ENCODE measurements around the gene ATP5PF.
"Not testable (repeated sequence)": the region's sequence is repeated elsewhere in the genome, so short reads cannot be mapped to it uniquely, and the experiment has no call there.

The ATP5PF gene

GRCh38 chr21:25742900-25743299, 8.2 kb upstream of the ATP5PF start:
- Mint-ChIP-seq H3K27me3 (no peaks in the 10 kb centered on the region), H3K9me3 (no peaks in the 10 kb centered on the region), H3K4me3 (no peak overlapping the region), H3K27ac (no peak overlapping the region), H3K4me1 (ENCODE audit: low read depth) (peaks cover 15% of the 10 kb centered on the region), H3K36me3 (ENCODE audit: low read depth) (peaks cover 31% of the 10 kb centered on the region)
- intact Hi-C loops (cut with micrococcal nuclease): no loop called here

DNA sequence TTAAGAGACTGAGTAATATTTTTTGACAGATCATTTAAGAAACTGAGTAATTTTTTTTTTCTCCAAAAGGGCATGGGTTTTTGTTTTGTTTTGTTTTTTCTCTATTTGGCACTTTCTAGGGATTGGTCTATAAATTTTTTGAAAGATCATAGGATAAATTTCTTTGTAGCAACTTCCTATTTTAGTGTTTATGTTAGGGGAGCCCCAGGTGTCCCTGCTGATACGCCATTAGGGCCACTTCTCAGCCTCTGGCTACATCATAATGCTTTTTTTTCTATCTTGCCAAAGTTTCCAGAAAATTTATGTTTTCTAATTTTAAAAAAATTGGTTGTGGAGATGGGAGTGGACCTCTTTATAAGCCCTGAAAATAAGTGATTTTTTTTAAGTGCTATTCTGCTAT, 2.7 kb upstream of the ATP5PF start:
- no peak overlapping the region for H3K27ac Mint-ChIP-seq
- H3K36me3 Mint-ChIP-seq (ENCODE audit: low read depth): peaks cover 41% of the 10 kb centered on the region
- intact Hi-C loops (cut with micrococcal nuclease): loop anchor here (10.0 kb wide), 1 partner anchor 427 kb away; no protein-coding TSS in a partner anchor
- no peaks in the 10 kb centered on the region for H3K9me3 Mint-ChIP-seq
- H3K4me1 Mint-ChIP-seq (ENCODE audit: low read depth): peaks cover 31% of the 10 kb centered on the region
- no peak overlapping the region for H3K4me3 Mint-ChIP-seq
- no peaks in the 10 kb centered on the region for H3K27me3 Mint-ChIP-seq

DNA sequence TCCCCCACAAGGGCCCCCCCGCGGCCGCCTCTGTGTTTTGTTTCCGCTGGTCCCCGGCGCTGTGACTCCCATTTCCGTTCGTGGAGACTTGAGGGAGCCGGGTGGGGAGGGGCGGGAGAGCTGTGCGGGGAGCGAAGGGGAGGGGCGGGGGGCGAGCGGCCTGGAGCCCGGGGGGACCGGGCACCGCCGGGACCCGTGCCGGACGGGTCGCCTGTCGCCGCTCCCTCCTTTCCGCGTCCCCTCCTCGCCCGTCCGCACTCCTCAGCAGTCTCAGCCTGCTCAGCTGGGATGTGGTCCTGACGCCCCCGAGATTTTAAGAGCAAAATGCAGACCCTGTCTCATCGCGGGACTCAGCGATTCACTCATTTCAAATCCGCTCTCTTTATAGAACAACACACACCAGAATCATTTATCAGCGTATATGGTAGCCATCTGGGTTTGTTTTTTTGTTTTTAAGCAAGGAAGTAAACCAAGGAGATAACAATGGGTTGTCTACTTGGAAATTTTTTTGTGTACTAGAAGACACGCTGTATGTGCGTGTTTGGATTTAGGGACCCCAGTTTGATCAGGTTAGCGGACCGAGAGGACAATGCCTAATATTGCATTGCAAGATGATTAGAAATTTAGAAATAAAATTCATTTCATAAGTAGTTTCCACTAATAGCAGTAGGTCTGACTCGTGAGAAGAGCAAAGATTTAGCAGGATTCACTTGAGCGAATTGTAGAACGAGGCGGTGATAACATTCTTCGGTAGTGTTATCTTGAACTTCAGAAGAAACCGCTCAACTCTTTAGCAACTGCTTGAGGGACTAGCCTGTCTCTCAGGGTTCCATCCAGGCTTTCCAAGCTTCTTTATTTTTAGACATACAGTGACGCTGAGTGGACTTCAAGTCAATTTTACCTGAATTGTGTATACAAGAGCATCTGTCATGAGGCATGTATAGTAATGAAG, 1.2 kb upstream of the ATP5PF start:
- H3K36me3 Mint-ChIP-seq (ENCODE audit: low read depth): peaks cover 33% of the 10 kb centered on the region
- no peaks in the 10 kb centered on the region for H3K9me3 Mint-ChIP-seq
- H3K27ac Mint-ChIP-seq: peak overlapping the region; percentile 100
- no peaks in the 10 kb centered on the region for H3K27me3 Mint-ChIP-seq
- peak overlapping the region; percentile 96 for H3K4me3 Mint-ChIP-seq
- peaks cover 34% of the 10 kb centered on the region for H3K4me1 Mint-ChIP-seq (ENCODE audit: low read depth)
- intact Hi-C loops (cut with micrococcal nuclease): loop anchor here (2.0 to 10.0 kb wide), 2 partner anchors 279 to 429 kb away; no protein-coding TSS in a partner anchor

GRCh38 chr21:25734654-25734903, 125 bp downstream of the ATP5PF start:
- Mint-ChIP-seq H3K4me1 (ENCODE audit: low read depth) (peaks cover 35% of the 10 kb centered on the region), H3K9me3 (no peaks in the 10 kb centered on the region), H3K27ac (peak overlapping the region; percentile 100), H3K27me3 (no peaks in the 10 kb centered on the region), H3K36me3 (ENCODE audit: low read depth) (peaks cover 43% of the 10 kb centered on the region), H3K4me3 (peak overlapping the region; percentile 96)
- intact Hi-C loops (cut with micrococcal nuclease): loop anchor here (1.0 to 10.0 kb wide), 3 partner anchors 126 to 430 kb away; no protein-coding TSS in a partner anchor

DNA sequence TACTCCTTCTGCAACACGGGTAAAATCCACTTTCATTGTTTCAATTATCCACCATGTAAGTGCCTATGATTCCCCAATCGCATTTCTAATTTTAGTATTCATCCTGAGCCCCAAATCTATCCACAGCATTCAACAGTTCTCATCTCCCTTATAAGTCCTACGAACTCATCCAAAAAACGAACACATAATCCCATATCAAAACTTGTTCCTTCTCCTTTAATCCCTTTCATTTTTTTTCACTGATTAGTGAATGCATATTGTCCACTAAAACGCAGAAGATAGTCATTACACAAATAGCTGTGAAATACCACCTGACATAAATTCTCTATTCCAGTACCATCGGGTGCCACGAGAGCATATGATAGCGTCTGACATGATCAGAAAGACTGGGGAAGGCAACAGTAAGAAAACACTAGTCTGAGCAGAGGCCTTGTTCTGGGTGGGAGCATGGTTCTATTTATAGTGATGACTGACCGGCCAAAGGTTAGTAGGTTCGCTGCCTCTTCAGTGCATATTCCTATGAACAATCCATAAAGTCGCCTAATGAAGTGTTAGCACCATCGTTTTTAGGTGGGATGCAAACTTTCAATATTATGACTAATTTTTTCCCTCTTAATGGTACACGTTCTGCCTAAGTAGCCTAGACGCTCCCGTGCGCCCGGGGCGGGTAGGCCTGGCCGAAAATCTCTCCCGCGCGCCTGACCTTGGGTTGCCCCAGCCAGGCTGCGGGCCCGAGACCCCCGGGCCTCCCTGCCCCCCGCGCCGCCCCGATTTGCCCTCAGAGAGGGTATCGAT, 648 bp downstream of the ATP5PF start:
- Mint-ChIP-seq H3K36me3 (ENCODE audit: low read depth) (peaks cover 43% of the 10 kb centered on the region), H3K27ac (peak overlapping the region; percentile 100), H3K4me3 (peak overlapping the region; percentile 96), H3K27me3 (no peaks in the 10 kb centered on the region), H3K4me1 (ENCODE audit: low read depth) (peaks cover 35% of the 10 kb centered on the region), H3K9me3 (no peaks in the 10 kb centered on the region)
- intact Hi-C loops (cut with micrococcal nuclease): loop anchor here (1.0 to 10.0 kb wide), 3 partner anchors 126 to 431 kb away; no protein-coding TSS in a partner anchor

- no peaks in the 10 kb centered on the region for H3K9me3 Mint-ChIP-seq
- peaks cover 30% of the 10 kb centered on the region for H3K4me1 Mint-ChIP-seq (ENCODE audit: low read depth)
- no peaks in the 10 kb centered on the region for H3K27me3 Mint-ChIP-seq
- no peak overlapping the region for H3K27ac Mint-ChIP-seq
- intact Hi-C loops (cut with micrococcal nuclease): loop anchor here (10.0 kb wide), 1 partner anchor 433 kb away; no protein-coding TSS in a partner anchor
- H3K36me3 Mint-ChIP-seq (ENCODE audit: low read depth): peaks cover 61% of the 10 kb centered on the region
- H3K4me3 Mint-ChIP-seq: no peak overlapping the region
Measured at GRCh38 chr21:25732091-25732760, 2.5 kb downstream of the ATP5PF start.

DNA sequence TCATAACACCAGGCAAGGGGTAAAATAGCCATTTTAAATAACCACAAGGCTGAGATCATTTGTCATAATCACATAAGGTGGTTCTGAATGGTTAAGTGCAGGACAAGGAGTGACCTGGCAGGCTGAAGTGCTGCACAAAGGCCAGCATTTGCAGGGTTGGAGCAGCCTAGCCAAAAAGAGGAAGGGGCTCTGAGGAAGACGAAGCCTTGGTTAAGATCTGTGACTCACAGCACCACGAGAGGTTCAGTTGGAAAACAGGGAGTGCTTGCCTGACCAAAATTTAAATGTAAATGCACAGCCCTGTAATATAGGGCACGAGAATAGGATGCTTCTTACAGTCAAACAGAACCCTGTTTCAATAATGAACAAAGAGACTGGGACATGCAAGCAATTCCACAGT, 12.1 kb downstream of the ATP5PF start:
- H3K4me3 Mint-ChIP-seq: no peak overlapping the region
- H3K9me3 Mint-ChIP-seq: no peaks in the 10 kb centered on the region
- H3K27ac Mint-ChIP-seq: peak overlapping the region; percentile 35
- peaks cover 13% of the 10 kb centered on the region for H3K4me1 Mint-ChIP-seq (ENCODE audit: low read depth)
- intact Hi-C loops (cut with micrococcal nuclease): no loop called here
- H3K36me3 Mint-ChIP-seq (ENCODE audit: low read depth): peaks cover 65% of the 10 kb centered on the region
- H3K27me3 Mint-ChIP-seq: no peaks in the 10 kb centered on the region

GRCh38 chr21:25721987-25722386, 12.7 kb downstream of the ATP5PF start:
- peaks cover 13% of the 10 kb centered on the region for H3K4me1 Mint-ChIP-seq (ENCODE audit: low read depth)
- intact Hi-C loops (cut with micrococcal nuclease): no loop called here
- no peak overlapping the region for H3K4me3 Mint-ChIP-seq
- no peaks in the 10 kb centered on the region for H3K9me3 Mint-ChIP-seq
- peaks cover 61% of the 10 kb centered on the region for H3K36me3 Mint-ChIP-seq (ENCODE audit: low read depth)
- H3K27ac Mint-ChIP-seq: no peak overlapping the region
- H3K27me3 Mint-ChIP-seq: no peaks in the 10 kb centered on the region

DNA sequence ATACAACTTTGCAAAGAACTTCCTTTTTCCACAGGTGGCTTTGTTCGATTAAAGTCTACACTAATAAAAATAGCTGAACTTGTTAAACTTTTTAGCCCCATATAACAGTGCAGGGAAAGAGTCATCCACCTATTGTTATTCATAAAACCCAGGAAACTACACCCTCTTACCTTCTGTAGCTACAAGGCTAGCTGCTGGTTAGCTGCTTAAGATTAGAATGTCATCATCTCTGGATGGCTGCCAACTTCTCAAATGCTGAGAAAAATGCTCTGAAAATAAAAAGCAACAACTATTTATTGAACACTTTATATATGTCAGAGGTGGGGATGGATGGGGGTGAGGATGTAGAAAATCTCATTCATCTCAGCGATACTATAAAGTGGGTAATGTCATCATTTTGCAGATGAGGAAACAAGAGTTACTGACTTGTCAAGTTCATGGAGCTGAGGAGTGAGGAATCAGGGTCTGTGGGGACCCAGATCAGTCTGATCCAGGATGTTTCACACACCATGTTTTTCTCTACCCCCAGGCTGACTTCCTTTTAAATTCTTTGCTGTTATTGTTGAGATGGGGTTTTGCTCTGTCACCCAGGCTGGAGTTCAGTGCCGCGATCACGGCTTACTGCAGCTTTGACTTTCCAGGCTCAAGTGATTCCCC, 17.1 kb downstream of the ATP5PF start:
- Mint-ChIP-seq H3K4me1 (ENCODE audit: low read depth) (peaks cover 4% of the 10 kb centered on the region), H3K27me3 (no peaks in the 10 kb centered on the region), H3K36me3 (ENCODE audit: low read depth) (peaks cover 27% of the 10 kb centered on the region), H3K4me3 (no peak overlapping the region), H3K9me3 (no peaks in the 10 kb centered on the region), H3K27ac (no peak overlapping the region)
- intact Hi-C loops (cut with micrococcal nuclease): no loop called here

GRCh38 chr21:25714066-25714465, 20.6 kb downstream of the ATP5PF start:
- H3K27me3 Mint-ChIP-seq; intact Hi-C loops (cut with micrococcal nuclease); H3K27ac Mint-ChIP-seq; H3K36me3 Mint-ChIP-seq (ENCODE audit: low read depth); H3K9me3 Mint-ChIP-seq; H3K4me1 Mint-ChIP-seq (ENCODE audit: low read depth); H3K4me3 Mint-ChIP-seq: not testable (repeated sequence)

DNA sequence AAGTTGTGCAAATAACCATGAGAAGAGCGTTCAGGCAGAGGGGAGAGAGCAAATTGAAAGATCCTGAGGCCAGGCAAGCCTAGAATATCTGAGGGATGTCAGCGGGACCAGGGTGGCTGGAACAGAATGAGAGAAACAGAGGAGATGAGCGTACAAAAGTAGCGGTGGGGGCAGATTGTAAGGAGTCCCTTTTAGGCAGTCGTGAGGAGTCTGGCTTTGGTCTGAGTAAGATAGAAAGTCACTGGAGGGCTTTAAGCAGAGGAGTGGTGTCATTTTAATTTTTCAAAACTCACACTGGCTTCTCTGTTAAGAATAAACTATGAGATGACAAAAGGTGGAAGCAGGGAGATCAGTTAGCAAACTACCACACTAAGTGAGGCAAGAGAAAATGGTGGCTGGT, 24.2 kb downstream of the ATP5PF start:
- Mint-ChIP-seq H3K27me3 (no peaks in the 10 kb centered on the region), H3K4me3 (no peak overlapping the region), H3K4me1 (ENCODE audit: low read depth) (no peaks in the 10 kb centered on the region), H3K36me3 (ENCODE audit: low read depth) (no peaks in the 10 kb centered on the region), H3K27ac (no peak overlapping the region), H3K9me3 (no peaks in the 10 kb centered on the region)
- intact Hi-C loops (cut with micrococcal nuclease): no loop called here

DNA sequence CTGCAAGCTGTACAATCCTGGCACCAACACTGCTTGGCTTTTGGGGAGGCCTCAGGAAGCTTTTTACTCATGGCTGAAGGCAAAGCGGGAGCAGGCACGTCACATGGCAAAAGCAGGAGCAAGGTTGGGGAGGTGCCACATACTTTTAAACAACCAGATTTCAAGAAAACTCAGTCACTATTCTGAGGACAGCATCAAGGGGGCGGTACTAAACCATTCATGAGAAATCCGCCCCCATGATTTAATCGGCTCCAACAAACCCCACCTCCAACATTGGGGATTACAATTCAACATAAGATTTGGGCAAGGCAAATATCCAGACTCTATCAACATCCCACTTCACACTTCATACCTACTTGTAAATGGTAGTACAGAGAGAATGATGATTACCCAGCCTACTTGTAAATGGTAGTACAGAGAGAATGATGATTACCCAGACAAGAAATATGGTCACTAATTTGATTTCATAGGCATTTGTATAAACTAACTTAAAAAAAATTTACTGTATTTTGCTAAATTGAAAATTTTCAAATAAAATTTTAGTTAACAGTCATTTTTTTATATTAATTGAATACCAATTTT, 24.9 kb downstream of the ATP5PF start:
- intact Hi-C loops (cut with micrococcal nuclease): loop anchor here (2.0 kb wide), 1 partner anchor 289 kb away; no protein-coding TSS in a partner anchor
- H3K9me3 Mint-ChIP-seq: no peaks in the 10 kb centered on the region
- no peaks in the 10 kb centered on the region for H3K27me3 Mint-ChIP-seq

DNA sequence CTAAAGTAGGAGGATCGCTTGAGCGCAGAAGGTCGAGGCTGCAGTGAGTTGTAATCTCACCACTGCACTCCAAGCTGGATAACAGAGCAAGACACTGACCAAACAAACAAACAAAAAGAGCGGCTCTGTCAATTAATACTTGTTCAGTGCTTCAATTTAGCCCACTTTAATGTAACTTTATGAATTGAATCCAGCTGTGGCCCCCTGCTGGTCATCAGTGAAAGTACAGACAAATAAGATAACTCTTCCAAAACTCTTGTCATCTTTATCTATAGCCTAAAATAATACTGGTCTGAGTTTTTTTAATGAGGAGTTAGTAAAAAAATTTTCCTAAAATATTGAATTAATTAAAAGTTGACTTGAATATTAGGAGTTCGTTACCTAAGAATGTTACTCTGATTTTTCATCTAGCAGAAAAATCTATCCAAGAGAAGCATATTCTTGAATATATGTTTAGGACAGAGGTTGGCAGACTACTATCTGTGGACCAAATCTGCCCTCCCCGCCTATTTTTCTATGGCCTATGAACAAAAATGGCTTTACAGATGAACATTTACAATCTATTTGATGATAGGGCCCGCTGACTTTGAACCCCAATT, 26.1 kb downstream of the ATP5PF start:
- H3K27me3 Mint-ChIP-seq: no peaks in the 10 kb centered on the region
- no peak overlapping the region for H3K27ac Mint-ChIP-seq
- H3K4me1 Mint-ChIP-seq (ENCODE audit: low read depth): no peaks in the 10 kb centered on the region
- H3K9me3 Mint-ChIP-seq: no peaks in the 10 kb centered on the region
- no peak overlapping the region for H3K4me3 Mint-ChIP-seq
- intact Hi-C loops (cut with micrococcal nuclease): loop anchor here (1.0 to 2.0 kb wide), 2 partner anchors 100 to 288 kb away; no protein-coding TSS in a partner anchor
- H3K36me3 Mint-ChIP-seq (ENCODE audit: low read depth): no peaks in the 10 kb centered on the region

More for the DNA sequence above, 24.9 kb downstream of the ATP5PF start:
- no peak overlapping the region for H3K4me3 Mint-ChIP-seq
- no peaks in the 10 kb centered on the region for H3K36me3 Mint-ChIP-seq (ENCODE audit: low read depth)
- H3K4me1 Mint-ChIP-seq (ENCODE audit: low read depth): no peaks in the 10 kb centered on the region
- no peak overlapping the region for H3K27ac Mint-ChIP-seq

All from dendritic cell treated with granulocyte-macrophage colony-stimulating factor and Interleukin-4, amounts not matched to agents 40 ng/mL and 50 ng/mL, for 4 days (primary cell).